Neuronal stem cell (in vitro differentiated cells): Measurements from ENCODE around the gene CFAP43.
A peak's percentile ranks its signal among the peaks of the same experiment; 100 is the strongest.

Source experiments
- DNase-seq: peaks from one replicate; pipeline ENCODE4 v3.0.0-alpha.2; 2013; ENCODE audit warnings: low spot score
- H2AFZ ChIP-seq: one replicate; pipeline ENCODE4 v1.6.1; 2013; ENCODE audit warnings: mild to moderate bottlenecking, low read length, inconsistent platforms
- H2AK5ac ChIP-seq: 2 replicates; pipeline ENCODE4 v1.6.1; 2013; ENCODE audit warnings: low read depth, mild to moderate bottlenecking, inconsistent platforms, low read length, moderate library complexity, mixed read lengths
- H2BK120ac ChIP-seq: 2 replicates; pipeline ENCODE4 v1.6.1; 2013; ENCODE audit warnings: low read depth, mild to moderate bottlenecking, inconsistent platforms, low read length, moderate library complexity, mixed read lengths
- H2BK12ac ChIP-seq: one replicate; pipeline ENCODE4 v1.6.1; 2013; ENCODE audit warnings: low read length, inconsistent platforms
- H2BK15ac ChIP-seq: 2 replicates; pipeline ENCODE4 v1.6.1; 2013; ENCODE audit warnings: mild to moderate bottlenecking, low read length, inconsistent platforms, mixed read lengths
- H2BK5ac ChIP-seq: one replicate; pipeline ENCODE4 v1.6.1; 2013; ENCODE audit warnings: inconsistent platforms, mild to moderate bottlenecking, low read length, moderate library complexity
- H3K14ac ChIP-seq: one replicate; pipeline ENCODE4 v1.6.1; 2013; ENCODE audit warnings: low read length, inconsistent platforms
- H3K18ac ChIP-seq: 2 replicates; pipeline ENCODE4 v1.6.1; 2013; ENCODE audit warnings: low read length, inconsistent platforms
- H3K23ac ChIP-seq: 2 replicates; pipeline ENCODE4 v1.6.1; 2013; ENCODE audit warnings: low read depth, mild to moderate bottlenecking, mixed read lengths, low read length, inconsistent platforms; ENCODE audit not compliant: poor library complexity
- H3K27ac ChIP-seq: replicated peaks from 3 replicates; pipeline ENCODE4 v1.5.1; 2013; ENCODE audit warnings: low read length, inconsistent platforms
- H3K27me3 ChIP-seq, 3 experiments: 2 replicates each; pipeline ENCODE4 v1.6.1; 2013; ENCODE audit warnings: low read length in 3 of 3, mild to moderate bottlenecking in 2 of 3, inconsistent platforms in 1 of 3, low read depth in 1 of 3, mixed read lengths in 1 of 3, moderate library complexity in 1 of 3; ENCODE audit not compliant: control insufficient read depth in 3 of 3, insufficient read depth in 3 of 3
- H3K36me3 ChIP-seq, 2 donors: replicated peaks in 1 of 2; 2 replicates each; pipeline ENCODE4 v1.6.1; 2013; ENCODE audit warnings: low read length in 2 of 2; ENCODE audit not compliant: control insufficient read depth in 2 of 2, insufficient read depth in 2 of 2
- H3K4ac ChIP-seq: 2 replicates; pipeline ENCODE4 v1.6.1; 2013; ENCODE audit warnings: inconsistent platforms, mild to moderate bottlenecking, low read length, moderate library complexity
- H3K4me1 ChIP-seq, 2 donors: 1 replicate in 1 of 2; 2 replicates in 1 of 2; pipeline ENCODE4 v1.6.1; 2013; ENCODE audit warnings: low read length in 2 of 2, low read depth in 1 of 2; ENCODE audit not compliant: control insufficient read depth in 2 of 2, insufficient read depth in 1 of 2
- H3K4me2 ChIP-seq: one replicate; pipeline ENCODE4 v1.6.1; 2013; ENCODE audit warnings: mild to moderate bottlenecking, low read length, inconsistent platforms; ENCODE audit not compliant: insufficient read depth, poor library complexity, severe bottlenecking
- H3K4me3 ChIP-seq, 2 donors: 2 replicates each; pipeline ENCODE4 v1.5.1; 2013; ENCODE audit warnings: low read length in 2 of 2, mild to moderate bottlenecking in 2 of 2, inconsistent platforms in 1 of 2, moderate library complexity in 1 of 2
- H3K79me1 ChIP-seq: one replicate; pipeline ENCODE4 v1.6.1; 2013; ENCODE audit warnings: low read depth, mild to moderate bottlenecking, inconsistent platforms, low read length, moderate library complexity
- H3K9ac ChIP-seq: one replicate; pipeline ENCODE4 v1.6.1; 2013; ENCODE audit warnings: mild to moderate bottlenecking, low read depth, low read length, inconsistent platforms; ENCODE audit not compliant: poor library complexity
- H3K9me3 ChIP-seq, 2 donors: replicated peaks in 1 of 2; 2 replicates each; pipeline versions ENCODE3 to v1.6.1; 2013; ENCODE audit warnings: low read length in 2 of 2, mild to moderate bottlenecking in 2 of 2, inconsistent platforms in 1 of 2, low read depth in 1 of 2, mixed read lengths in 1 of 2, moderate library complexity in 1 of 2; ENCODE audit not compliant: control insufficient read depth in 2 of 2, insufficient read depth in 1 of 2
- H4K8ac ChIP-seq: one replicate; pipeline ENCODE4 v1.6.1; 2013; ENCODE audit warnings: low read depth, mild to moderate bottlenecking, inconsistent platforms, low read length, moderate library complexity
- H4K91ac ChIP-seq: one replicate; pipeline ENCODE4 v1.6.1; 2013; ENCODE audit warnings: low read length, low read depth, mild to moderate bottlenecking, inconsistent platforms; ENCODE audit not compliant: poor library complexity
- WGBS, 2 donors: extraction: QIAGEN DNeasy Blood & Tissue Kit; methylation state at CpG; one replicate each; pipeline ENCODE4 v1.1.7; 2013; ENCODE audit warnings: missing lambda C conversion rate in 2 of 2, mixed read lengths in 1 of 2; ENCODE audit not compliant: insufficient read length in 2 of 2, insufficient replicate concordance in 1 of 2; ENCODE audit errors: extremely low coverage in 2 of 2; 5-methylcytosine and 5-hydroxymethylcytosine counted together

Gene CFAP43

GRCh38 chr10:104098358-104098925 is 133.7 kb downstream of the CFAP43 start:
- WGBS, 2 donors, result no CpG with 5 or more reads among the region's 4 CpGs
- H3K27ac ChIP-seq, result no peak overlapping the region
- peaks cover 0 to 14% (median 0%) of the 10 kb centered on the region in 3 experiments for H3K27me3 ChIP-seq

DNA sequence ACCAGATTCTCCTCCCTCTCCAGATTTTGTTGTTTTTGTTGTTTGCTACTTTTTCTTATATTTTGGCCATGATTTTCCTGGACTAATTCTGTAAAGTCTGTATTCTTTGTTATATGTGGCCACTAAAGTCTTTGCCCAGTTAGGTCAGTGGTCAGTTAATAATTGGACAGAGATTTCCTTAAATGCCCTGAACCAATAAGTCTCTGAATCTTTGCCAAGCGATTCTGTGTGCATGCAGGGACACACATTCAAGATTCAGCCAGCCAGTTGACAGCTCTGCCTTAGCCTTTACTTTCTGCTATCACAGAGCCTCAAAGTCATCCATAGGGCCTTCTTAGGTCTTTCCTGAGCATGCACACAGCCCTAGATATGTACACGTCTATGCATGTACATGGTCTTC is 135.5 kb downstream of the CFAP43 start:
- H2BK12ac ChIP-seq, result no peak overlapping the region
- H4K91ac ChIP-seq, result no peak overlapping the region
- no peak overlapping the region for H3K14ac ChIP-seq
- H3K23ac ChIP-seq, result no peak overlapping the region
- no peak for DNase-seq
- H3K4ac ChIP-seq, result no peak overlapping the region
- WGBS, 2 donors, result no CpG with 5 or more reads among the region's 2 CpGs
- H2BK15ac ChIP-seq, result no peak overlapping the region
- peaks cover 0 to 4% (median 0%) of the 10 kb centered on the region in 3 experiments for H3K27me3 ChIP-seq
- H4K8ac ChIP-seq, result no peak overlapping the region
- no peaks in the 10 kb centered on the region for H3K36me3 ChIP-seq
- no peak overlapping the region for H2AK5ac ChIP-seq
- no peak overlapping the region for H3K27ac ChIP-seq
- H3K79me1 ChIP-seq, result no peaks in the 10 kb centered on the region
- H2BK120ac ChIP-seq, result no peak overlapping the region
- H3K4me1 ChIP-seq, result no peaks in the 10 kb centered on the region
- H3K4me3 ChIP-seq, result no peak overlapping the region
- peaks cover 3 to 7% of the 10 kb centered on the region in 2 donors for H3K9me3 ChIP-seq
- H3K9ac ChIP-seq, result no peak overlapping the region
- no peak overlapping the region for H3K4me2 ChIP-seq
- no peak overlapping the region for H2AFZ ChIP-seq
- H3K18ac ChIP-seq, result no peak overlapping the region
- H2BK5ac ChIP-seq, result no peak overlapping the region

More at GRCh38 chr10:104098358-104098925, 133.7 kb downstream of the CFAP43 start:
- H4K8ac ChIP-seq, result no peak overlapping the region
- H3K4me2 ChIP-seq, result no peak overlapping the region
- H2BK5ac ChIP-seq, result no peak overlapping the region
- H3K4me1 ChIP-seq, result no peaks in the 10 kb centered on the region
- H2BK120ac ChIP-seq, result no peak overlapping the region
- H3K4me3 ChIP-seq, result no peak overlapping the region
- no peak overlapping the region for H3K23ac ChIP-seq
- H3K9me3 ChIP-seq, result peaks cover 3 to 7% of the 10 kb centered on the region in 2 donors
- H3K18ac ChIP-seq, result no peak overlapping the region
- no peak overlapping the region for H2AFZ ChIP-seq
- H2BK15ac ChIP-seq, result no peak overlapping the region
- no peak overlapping the region for H2AK5ac ChIP-seq
- H3K36me3 ChIP-seq, result no peaks in the 10 kb centered on the region
- H2BK12ac ChIP-seq, result no peak overlapping the region
- H3K4ac ChIP-seq, result no peak overlapping the region
- no peak overlapping the region for H3K9ac ChIP-seq
- no peak overlapping the region for H3K14ac ChIP-seq
- no peaks in the 10 kb centered on the region for H3K79me1 ChIP-seq
- DNase-seq, result no peak
- H4K91ac ChIP-seq, result no peak overlapping the region

DNA sequence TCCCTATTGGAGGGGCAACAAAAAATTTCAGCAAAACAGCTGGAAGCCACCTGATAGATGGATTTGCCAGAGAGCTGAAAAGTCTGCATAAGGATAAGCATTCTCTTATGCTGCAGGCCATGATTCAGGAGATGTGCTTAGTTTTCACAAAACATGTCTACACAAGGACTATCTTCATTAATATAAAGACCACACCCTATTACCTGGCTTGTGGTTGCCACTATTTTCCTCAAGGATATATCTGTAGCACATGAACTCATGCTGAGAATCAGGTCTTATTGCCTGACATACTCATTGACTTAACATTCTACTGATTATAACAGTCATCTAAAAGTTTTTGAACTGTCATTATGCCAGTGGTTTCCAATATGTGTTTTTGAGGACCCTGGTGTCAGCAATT is 139.4 kb downstream of the CFAP43 start:
- Histone ChIP-seq H3K18ac (no peak overlapping the region), H3K79me1 (no peaks in the 10 kb centered on the region), H2BK15ac (no peak overlapping the region), H3K4me1 (peaks cover 0 to 15% of the 10 kb centered on the region in 2 donors), H3K4me3 (no peak overlapping the region), H3K23ac (no peak overlapping the region), H2AK5ac (no peak overlapping the region), H3K4ac (no peak overlapping the region), H2BK120ac (no peak overlapping the region), H3K36me3 (no peaks in the 10 kb centered on the region), H3K14ac (no peak overlapping the region), H4K8ac (no peak overlapping the region), H2BK12ac (no peak overlapping the region), H2BK5ac (no peak overlapping the region), H3K4me2 (no peak overlapping the region), H3K9ac (no peak overlapping the region), H4K91ac (no peak overlapping the region), H3K27me3 (no peaks in the 10 kb centered on the region), H2AFZ (no peak overlapping the region), H3K9me3 (peaks cover 3 to 7% of the 10 kb centered on the region in 2 donors), H3K27ac (no peak overlapping the region)
- DNase-seq, result no peak

DNA sequence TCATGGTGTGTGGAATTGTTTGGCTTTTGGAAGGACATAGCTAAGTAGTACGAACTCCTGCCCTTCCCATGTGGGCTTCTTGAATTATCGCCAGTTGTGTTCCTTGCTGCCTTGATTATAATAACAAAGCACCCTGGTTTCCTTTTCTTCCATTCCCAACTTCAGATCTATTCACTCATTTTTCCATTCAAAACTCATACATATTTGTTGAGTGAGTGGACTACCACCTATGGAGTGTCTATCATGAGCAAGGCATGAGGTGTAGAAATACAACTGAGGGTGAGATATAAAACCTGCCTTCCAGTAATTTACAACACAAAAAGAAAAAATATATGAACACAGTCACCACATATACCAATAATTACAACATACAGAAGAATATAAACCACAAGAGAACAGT is 141.6 kb downstream of the CFAP43 start:
- Histone ChIP-seq H2BK5ac (no peak overlapping the region), H3K27ac (no peak overlapping the region), H2AK5ac (no peak overlapping the region), H3K36me3 (no peaks in the 10 kb centered on the region), H3K79me1 (no peaks in the 10 kb centered on the region), H4K91ac (no peak overlapping the region), H3K4me2 (no peak overlapping the region), H3K23ac (no peak overlapping the region), H3K18ac (no peak overlapping the region), H2BK120ac (no peak overlapping the region), H3K27me3 (no peaks in the 10 kb centered on the region), H4K8ac (no peak overlapping the region), H2BK12ac (no peak overlapping the region), H2AFZ (peak overlapping the region; percentile 9), H3K4ac (no peak overlapping the region), H3K4me1 (peaks cover 2 to 15% of the 10 kb centered on the region in 2 donors), H3K4me3 (no peak overlapping the region), H3K14ac (no peak overlapping the region), H3K9me3 (no peaks in the 10 kb centered on the region), H3K9ac (no peak overlapping the region), H2BK15ac (no peak overlapping the region)
- DNase-seq, result no peak
- no CpG with 5 or more reads among the region's 2 CpGs for WGBS, 2 donors
